Endothelial cell of umbilical vein (primary cell): Measurements from ENCODE around the gene IMPA2.

Experiments used
- CTCF ChIP-seq, 2 donors: IDR thresholded peaks; 1 replicate in 1 of 2; 2 replicates in 1 of 2; pipeline ENCODE4 v1.5.1; 2011; ENCODE audit warnings: low read length in 2 of 2, mild to moderate bottlenecking in 2 of 2, moderate library complexity in 2 of 2, control low read depth in 1 of 2, inconsistent platforms in 1 of 2, low read depth in 1 of 2; ENCODE audit not compliant: insufficient read depth in 1 of 2; ENCODE audit errors: extremely low read depth in 1 of 2
- EZH2 ChIP-seq: IDR thresholded peaks from 2 replicates; pipeline ENCODE4 v1.6.1; 2012; ENCODE audit warnings: borderline replicate concordance, low read depth, mild to moderate bottlenecking, moderate library complexity, low read length, inconsistent platforms; ENCODE audit not compliant: severe bottlenecking
- FOS ChIP-seq: IDR thresholded peaks from 2 replicates; pipeline ENCODE4 v1.6.1; 2011; ENCODE audit warnings: mild to moderate bottlenecking, low read length, moderate library complexity, borderline replicate concordance; ENCODE audit not compliant: insufficient read depth
- JUN ChIP-seq: IDR thresholded peaks from 2 replicates; pipeline ENCODE4 v1.6.1; 2011; ENCODE audit warnings: borderline replicate concordance, low read depth; ENCODE audit not compliant: insufficient read length, insufficient read depth
- MAX ChIP-seq: IDR thresholded peaks from 2 replicates; pipeline ENCODE4 v1.6.1; 2011; ENCODE audit not compliant: insufficient read depth, insufficient read length
- MYC ChIP-seq: IDR thresholded peaks from one replicate; pipeline ENCODE4 v1.6.1; 2011; ENCODE audit warnings: mild to moderate bottlenecking, low read depth, low read length
- POLR2A ChIP-seq: IDR thresholded peaks from 2 replicates; pipeline ENCODE4 v1.6.1; 2012; ENCODE audit warnings: low read depth, mild to moderate bottlenecking, control low read depth, low read length
- POLR2AphosphoS5 ChIP-seq: IDR thresholded peaks from 2 replicates; pipeline ENCODE4 v1.6.1; 2012; ENCODE audit warnings: low read depth, mild to moderate bottlenecking, control low read depth, low read length, moderate library complexity; ENCODE audit not compliant: insufficient read depth

- TF ChIP-seq EZH2 (no peak), POLR2AphosphoS5 (no peak), CTCF (IDR thresholded peaks at IDR 0.05; ENCODE audit: extremely low read depth in 1 of 2, insufficient read depth in 1 of 2, low read depth in 1 of 2, low read length in 2 of 2) (no peak), JUN (no peak), MAX (no peak), POLR2A (no peak), MYC (no peak), FOS (no peak)
Observed at GRCh38 chr18:12076424-12077140, 95.3 kb downstream of the IMPA2 start.
